ENCODE results near the gene NFYA.

Gene NFYA

DNA sequence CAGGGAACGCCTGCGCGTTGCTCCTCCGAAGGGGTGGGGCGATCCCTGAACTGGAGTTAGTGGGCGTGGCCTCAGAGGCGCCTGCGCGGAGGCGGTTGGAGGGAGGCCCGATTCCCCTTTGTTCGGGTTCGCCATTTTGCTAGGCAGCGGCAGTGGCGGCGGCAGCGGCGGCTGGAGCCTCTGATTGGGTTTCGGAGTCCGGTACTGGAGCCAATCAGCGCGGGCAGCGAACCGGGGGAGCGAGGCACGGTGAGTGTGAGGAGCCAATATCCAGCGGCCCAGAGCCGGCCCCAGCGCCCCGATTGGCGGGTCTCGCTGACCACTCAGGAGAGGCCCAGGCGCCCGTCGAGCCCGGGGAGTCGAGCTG, at the start of gene NFYA:
Gene NFYA (plus strand): TSS at position 139 of the 367 bp plus-strand sequence. CDS start 6,116 bp downstream, outside the sequence.
- peak in 43 of 51 donors; percentile 99 to 100 (median 100) for DNase-seq

DNA sequence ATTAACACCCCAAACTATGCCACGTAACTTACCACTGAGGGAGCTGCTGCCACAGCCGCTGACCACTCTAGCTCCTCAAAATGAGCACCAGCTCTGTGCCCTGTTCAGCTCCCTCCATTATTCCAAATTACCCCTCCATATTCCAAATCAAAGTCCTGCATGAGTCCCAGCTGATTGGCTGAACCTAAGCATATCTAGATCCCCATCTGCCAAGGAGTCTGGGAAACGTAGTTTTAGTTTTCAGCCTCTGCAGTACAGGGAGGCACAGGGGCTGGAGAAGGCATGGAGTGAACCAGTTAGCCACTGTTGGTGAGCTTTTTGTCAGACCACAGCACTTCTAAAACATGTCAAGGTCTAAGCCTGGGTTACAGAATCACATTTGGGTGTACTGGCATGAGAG, 49.7 kb upstream of the NFYA start:
- DNase-seq, result no peak

DNA sequence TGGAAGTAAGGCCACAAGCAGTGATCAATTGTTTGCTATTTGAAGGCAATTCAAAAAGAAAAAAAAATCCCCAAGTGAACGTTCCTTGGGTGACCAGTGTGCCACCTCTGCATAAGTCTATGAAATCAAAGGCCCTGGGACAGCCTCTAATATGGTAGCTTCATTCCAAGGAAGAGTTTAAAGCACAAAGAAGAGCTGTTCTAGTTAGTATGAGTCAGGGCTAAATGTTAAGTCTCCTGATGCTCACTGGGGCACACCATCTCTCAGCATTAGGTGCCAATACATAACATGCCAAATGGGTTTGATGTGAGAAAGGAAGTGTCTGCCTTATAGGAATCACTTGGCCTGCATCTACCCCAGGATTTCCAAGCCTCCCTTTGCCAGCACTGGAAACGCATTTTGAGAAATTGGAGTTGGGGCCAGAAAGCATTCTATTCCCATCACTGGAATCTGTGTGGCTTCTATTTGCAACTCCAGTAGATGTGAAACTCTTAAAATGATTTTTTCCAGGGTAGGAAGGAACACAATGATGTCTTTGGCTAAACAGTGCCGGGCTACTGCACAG, 46.7 kb upstream of the NFYA start:
- no peak for DNase-seq

DNA sequence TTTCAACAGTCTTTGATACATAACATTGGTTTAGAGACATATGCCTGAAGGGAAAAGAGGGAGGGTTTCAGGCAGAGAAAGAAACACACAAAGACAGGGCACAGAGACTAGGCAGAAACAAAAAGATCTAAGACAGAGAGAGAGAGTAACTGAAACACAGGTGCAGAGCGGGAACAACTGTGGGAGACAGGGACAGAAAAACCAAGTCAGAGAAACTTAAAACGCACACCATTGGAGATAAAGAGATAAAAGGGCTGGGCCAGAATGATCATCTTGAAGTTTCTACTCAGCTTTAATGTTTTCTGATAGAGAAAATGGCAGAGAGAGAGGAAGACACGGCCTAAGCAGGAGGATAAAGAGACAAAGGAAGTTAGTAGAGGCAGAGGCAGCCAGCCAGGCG, 45.5 kb upstream of the NFYA start:
- no peak for DNase-seq

DNA sequence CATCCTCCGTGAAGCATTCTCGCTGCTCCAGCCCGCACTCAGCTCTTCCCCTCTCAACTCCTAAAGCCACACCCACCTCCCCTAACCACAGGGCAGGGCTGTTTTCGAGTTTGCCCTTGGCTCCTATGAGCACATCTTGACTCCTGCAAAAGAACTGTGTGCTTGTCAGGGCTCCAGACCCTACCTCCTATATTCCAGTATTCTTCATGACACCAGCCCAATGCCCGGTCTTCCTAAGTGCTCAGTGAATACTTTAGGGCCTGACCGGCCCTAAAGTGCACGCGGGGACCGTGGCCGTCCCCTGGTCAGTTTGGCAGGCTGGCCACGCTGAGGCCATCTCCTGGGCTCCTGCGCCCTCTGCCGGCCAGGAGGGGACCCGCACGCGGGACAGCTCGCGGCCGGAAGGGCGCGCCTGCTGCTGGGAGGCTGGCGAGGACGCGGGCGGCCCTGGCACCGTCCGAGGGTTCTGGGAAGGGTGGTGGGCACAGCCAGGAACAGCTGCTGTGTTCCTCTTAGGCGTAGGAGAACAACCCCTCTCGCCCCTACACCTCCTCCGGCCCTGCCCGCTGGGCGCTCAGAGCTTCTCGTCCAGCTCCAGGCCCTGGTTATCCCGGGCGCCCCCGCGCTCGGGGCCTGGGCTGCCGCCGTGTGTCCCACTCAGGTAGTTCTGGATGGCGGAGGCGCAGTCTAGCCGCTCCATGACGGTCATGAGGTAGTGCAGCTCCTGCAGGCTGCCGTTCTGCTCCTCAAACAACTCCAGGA, 44.8 kb upstream of the NFYA start:
- DNase-seq, result peak in 49 of 51 donors; percentile 4 to 85 (median 51)

DNA sequence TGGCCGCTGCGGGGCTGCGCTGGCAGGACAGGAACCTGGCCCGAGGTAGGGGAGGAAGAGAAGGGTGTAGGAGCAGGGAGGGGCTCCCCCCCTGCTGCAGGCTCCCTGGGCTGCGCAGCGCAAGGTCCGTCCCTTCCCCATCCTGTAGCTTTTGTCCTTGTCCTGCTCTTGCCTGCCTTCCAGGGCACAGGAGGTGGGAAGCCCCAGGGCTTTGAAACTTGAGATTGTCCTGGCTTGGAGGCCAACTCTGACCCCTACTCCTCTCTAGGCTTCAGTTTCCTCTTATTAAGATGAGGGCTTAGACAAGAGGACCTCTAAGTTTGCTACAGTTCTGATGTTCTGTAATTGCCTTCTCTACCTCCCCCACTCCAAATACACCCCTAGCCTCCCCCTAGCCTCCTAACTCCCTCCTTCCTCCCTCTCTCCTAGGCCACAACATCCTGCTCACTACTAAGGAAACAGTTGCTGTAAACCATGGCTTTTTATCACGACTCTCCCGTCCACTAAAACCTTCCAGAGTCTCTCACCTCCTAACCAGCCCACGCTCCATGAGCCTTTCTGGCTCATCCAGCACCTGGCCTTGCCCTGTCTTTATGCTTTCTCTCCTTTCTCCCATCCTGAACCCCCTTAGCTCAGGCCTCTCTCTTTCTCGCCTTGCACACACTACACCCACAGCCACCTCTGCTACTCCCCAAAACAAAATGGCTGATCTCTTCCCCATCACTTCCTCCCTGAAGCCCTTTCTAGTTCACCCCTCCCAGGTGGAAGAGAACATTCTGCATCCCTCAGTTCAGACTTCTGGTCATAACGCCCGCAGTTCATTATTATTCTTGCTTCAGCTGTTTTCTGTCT, 44.0 kb upstream of the NFYA start:
- DNase-seq, result no peak

DNA sequence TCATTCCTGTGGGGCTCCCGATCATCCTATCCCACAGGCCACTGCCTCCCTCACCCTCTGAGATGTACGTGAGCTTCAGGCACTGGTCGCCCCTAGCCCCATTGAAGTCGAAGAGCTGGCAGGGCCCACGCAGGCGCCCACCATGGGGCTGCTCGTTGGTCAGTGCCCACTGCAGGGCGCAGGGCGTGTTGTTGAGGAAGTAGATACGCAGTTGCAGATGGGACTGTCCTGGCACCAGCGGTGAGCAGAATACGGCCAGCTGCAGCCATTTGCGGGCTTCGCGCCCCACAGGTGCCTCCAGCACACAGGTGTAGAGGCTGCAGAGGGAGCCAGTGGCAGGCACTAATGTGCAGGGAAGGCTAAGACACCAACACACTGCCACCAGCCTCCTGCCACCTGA, 39.9 kb upstream of the NFYA start:
- DNase-seq, result no peak

DNA sequence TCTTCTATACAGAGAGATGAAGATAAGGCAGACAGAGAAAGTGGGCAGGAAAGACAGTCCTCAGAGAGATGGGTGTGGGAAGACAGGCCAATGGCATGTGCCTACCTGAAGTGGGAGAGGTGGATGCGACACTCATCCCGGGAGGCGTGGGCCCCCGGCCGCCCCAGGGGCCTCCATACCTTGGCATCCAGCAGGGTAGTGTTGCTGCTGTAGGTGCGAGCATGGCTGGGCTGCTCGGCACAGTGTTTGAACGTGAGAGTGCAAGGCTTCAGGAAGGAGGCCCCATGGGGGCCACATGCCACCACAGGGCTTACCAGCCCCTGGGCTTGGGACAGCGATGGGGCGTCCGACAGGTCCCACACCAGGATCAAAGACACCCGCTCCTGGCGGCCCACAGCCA, 39.0 kb upstream of the NFYA start:
- no peak for DNase-seq

DNA sequence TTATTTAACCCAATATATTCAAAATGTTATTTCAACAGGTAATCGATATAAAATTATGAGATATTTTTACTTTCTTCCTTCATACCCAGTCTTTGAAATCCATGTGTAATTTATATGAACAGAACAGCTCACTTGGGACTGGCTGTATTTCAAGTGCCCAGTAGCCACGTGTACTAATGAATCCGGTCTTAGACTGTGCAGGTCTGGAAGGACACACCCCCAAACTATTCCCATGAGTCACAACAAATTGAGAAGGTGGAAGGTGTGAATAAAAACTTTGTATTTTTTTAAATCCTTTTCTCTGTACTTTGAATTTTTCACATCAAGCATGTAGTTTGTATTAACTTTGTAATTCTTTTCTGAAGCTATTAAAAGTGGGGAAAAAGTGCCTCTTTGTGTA, 36.6 kb upstream of the NFYA start:
- DNase-seq, result no peak

DNA sequence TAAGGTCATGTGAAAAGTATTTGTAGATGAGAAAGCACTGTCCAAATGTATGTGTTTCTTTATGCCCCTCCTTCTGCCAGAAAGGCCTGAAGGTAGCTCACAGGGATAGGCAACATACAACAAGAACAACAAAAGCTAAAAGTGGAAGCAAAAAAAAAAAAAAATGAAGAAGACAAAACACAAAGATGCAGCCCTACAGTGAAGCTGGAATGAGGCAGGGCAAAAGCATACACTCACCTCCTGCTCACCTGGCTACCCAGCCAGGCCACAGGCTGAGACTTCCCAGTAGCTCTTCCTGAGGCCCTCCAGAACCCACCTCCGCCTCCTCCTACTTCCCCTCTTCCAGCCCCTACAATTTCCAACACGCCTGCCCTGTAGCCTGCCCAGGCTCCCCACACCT, 36.2 kb upstream of the NFYA start:
- no peak for DNase-seq

DNA sequence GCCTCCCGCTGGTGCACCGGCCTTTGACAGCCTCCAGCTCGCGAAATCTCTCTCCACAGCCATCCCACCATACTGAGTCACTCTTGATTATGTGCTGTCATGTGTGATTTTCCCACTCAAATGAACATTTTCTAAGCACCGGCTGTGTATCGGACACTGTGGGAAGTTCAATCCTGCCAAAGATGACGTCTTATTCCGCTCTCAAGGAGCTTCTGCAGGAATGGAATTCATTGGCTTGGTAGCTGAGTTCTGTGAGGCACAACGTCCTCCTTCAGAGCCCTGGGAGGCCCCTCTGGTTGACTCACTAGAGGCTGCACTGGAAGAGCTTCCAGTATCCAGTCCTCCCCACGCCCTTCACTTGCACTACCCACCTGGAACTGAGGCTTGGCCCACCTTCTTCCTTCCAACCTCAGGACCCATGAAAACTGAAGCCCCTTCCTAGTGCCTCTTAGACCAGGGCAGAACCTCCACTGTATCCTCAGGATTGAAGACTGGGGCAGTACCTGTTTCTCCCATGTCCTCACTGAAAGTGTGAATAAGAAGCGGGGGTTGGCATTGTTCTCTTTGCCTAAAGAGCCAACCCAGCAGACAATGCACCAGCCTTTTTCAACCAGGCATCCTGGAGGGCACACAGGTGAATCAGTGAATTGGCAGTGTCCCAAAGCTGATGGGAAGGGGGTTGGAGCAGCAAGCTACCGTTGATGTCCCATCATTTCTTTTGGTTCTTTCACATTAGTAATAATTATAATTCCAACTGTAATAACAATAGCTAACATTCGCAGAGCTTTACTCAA, 35.5 kb upstream of the NFYA start:
- peak in 2 of 51 donors; percentile 17 to 37 for DNase-seq

DNA sequence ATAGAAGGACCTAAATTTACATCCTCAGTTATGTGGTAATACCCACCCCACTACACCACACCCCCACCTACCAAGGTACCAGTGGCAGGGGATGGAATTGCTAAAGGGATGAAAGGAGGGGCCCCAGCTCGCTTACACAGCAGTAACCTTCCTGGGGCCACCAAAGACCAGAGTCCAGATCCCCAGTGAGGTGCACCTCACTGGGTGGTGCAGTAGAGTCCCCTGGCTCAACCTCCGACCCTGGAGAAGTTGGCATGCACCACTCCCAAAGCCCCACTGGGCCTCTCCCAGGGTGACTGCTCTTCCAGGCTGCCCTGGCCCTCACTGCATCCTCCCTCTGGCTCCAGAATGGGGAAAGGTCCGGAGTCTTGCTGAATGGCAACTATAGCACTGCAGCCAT, 34.6 kb upstream of the NFYA start:
- no peak for DNase-seq

DNA sequence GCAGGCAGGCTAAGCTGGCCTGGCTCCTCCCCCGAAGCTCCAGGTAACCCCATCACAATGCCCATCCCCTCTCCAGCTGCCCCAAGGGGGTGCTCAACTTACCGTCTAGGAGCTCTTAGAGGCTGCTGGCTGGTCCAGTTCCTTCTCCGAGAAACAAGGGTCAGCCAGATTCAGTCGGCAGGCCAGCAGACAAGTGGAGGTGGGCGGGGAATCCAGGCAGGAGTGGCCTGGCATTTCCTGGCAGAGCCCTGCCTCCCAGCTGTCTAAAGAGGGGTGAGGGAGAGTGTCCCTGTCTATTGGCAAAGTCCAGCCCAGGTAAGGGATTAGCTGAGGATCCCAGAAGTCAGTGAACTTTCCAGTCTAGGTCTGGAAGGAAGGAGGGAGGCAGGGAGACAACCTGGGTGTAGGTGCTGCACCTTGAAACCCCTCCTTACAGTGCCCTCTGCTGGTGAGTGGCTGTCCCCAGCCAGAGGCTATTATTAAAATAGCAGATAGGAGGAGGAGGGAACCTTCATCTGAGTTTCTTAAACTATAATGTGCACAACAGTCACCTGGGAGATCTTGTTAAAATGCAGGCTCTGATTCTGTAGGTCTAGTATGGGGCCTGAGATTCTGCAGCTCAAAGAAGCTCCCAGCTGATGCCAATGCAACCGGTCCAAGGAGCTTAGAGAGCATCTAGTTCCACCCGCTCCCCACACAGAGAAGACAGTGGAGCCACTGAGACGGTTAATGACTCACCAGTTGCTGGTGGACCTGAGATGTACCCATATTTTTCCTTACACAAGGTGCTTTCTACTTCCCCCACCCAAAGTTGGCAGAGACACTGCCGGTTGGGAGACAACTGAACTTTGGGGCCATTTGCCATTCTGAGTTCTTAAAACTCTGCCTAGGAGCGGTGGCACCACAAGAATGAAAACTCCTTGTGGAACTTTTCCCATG, 33.4 kb upstream of the NFYA start, which contains the start of gene UNC5CL:
Gene UNC5CL (minus strand): TSS at position 162 of the 939 bp plus-strand sequence. CDS start 4,147 bp downstream, outside the sequence.
- DNase-seq, result peak in 1 of 51 donors; percentile 5

DNA sequence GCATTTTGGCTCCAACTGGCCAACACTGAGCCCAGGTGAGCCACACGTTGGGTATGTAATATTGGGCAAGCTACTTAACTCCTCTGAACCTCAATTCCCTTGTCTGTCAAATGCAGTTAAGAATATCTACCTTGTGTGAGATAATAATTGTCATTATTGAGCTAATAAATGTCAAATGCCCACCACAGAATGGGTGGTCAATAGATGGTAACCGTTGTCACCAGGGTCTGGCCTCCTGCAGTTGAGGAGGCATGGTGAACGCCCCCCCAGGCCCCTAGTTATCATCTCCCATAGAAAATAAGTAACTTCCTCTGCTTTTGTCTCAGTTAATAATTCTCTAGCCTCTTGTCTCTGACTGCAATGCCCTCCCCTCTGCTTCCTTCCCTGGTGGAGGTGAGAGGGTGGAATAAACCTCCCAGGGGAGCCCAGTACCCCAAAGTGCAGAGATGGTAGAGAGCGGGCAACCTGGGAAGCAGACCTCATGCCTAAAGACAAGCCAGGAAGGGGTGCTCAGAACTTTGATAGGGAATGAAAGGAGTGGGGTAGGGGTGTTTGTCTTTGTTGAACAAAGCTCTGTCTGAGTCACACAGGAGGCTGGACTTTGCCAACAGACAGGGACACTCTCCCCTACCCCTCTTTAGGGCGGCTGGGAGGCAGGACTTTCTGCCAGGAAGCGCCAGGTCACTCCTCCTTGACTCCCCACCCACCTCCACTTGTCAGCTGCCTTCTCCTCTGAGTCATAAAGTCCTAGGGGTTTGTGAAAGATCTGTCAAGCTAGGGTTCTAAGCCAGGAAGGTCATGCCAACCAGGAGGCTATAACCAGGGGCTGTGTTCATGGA, 32.5 kb upstream of the NFYA start:
- DNase-seq, result no peak

DNA sequence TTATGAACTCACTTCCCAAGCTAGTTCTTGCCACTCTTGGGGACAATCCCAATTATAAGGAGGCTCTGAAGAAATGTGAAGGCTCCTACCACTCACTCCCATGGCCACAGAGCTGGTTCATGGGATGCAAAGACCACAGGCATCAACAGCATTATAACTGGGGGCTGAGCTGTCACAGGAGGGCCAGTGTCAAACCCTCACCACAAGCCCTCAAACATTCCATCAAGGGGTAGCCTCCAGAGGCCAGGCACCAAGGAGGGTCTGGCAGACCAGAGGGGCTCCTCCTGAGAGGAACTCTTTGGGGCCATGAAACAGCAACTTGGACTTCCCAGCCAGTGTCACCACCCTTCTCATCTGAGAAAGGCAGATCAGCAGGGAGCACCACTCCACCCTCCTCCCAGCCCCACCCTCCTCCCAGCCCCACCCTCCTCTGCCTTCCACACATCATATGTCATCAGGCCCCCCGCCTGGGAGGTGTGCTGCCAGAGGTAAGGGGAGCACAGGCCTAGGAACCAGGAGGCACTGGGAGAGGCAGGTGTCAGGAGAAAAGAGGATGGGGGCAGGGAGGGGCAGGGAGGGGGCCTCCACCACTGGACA, 31.7 kb upstream of the NFYA start:
- no peak for DNase-seq

DNA sequence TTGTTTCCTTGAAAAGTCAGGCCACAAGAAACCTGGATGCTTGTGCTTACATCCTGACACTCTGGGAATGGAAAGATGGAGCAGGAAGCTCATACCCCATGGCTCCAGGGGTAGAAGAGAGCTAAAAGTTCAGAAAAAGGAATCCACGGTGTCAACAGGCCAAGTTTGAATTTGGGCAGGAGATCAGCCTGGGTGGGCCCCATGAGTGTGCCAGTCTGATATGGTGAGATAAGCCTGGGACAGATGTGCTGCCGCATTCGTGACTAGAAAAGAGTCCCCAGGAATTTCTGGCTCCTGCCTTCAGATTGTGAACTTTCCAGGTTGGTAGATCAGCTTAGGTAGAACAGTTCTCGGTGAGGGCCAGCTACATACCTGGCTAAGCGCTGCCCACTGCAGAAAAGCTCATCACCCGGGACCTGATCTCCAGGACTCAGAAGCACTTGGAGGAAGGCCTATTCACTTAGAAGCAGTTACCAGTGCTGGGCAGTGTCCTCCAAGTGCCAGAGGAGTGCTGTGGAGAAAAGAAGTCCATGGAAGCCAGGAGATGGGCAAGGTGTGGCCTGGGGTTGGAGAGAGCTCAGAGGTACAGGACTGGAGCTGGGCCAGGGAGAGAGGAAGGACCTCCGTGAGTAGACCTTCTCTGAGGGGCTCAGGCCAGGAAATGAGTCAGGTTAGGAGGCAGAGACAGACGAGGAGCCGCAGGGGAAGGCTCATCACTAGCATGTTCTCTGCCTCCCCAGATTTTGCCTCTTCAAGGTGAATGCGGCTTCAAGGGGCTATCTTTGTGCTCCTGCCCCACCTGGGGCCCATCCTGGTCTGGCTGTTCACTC, 30.3 kb upstream of the NFYA start, which contains the start of gene TSPO2:
Gene TSPO2 (plus strand): TSS at position 242 of the 830 bp plus-strand sequence. CDS start 519 bp downstream, at position 761.
- no peak for DNase-seq

DNA sequence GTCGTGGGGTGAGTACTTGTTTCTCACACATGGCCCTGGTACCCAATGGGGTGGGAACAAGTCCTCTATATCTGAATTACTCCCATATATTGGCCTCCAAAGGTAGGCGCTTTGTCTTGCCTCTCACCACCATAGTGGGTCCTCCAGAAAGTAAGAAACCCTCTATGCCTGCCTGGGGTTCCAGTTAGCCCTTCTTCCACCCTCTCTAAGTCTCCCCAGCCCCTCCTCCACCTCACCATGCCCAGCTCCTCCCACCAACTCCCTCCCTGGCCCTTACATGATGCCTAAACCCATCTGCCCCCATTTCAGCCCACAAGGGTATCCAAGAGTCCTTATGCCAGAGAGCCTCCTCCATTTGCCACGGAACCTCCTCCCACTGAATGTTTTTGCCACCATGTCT, 29.6 kb upstream of the NFYA start:
- no peak for DNase-seq

DNA sequence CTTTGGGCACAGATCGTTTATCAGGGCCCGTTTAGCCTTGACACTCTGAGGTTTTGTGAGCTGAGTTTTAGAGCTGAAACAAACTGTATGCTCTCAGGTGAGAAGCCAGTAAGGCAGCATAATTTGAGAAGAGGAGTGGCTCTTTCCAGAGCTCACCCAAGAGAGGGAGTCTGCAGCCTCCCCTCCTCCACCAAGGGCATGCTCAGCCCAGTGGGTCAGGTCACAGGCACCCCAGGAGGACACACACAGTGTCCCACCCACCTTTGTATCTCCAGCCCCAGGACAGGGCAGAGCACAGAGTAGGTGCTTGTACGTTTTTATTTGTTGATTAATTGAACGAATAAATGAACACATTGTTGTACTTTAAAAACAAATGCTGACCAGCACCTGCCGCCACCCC, 27.1 kb upstream of the NFYA start:
- no peak for DNase-seq
